Progenitor cell of endocrine pancreas (in vitro differentiated cells): Measurements from ENCODE around the gene PPM1H. TPM values are rescaled to one million over a fixed set of nuclear protein-coding genes. Genes with fewer than 3 reads are reported as not detected.
"Not testable (repeated sequence)": the region's sequence is repeated elsewhere in the genome, so short reads cannot be mapped to it uniquely, and the experiment has no call there.

Experiments used
- DNase-seq: peaks from one replicate; pipeline ENCODE4 v3.0.0; 2021; ENCODE audit warnings: low spot score; ENCODE audit not compliant: unreplicated experiment
- H3K27ac Mint-ChIP-seq: 2 replicates; pipeline ENCODE4 v1.8.0; 2021; ENCODE audit warnings: mild to moderate bottlenecking, moderate library complexity, mixed read lengths
- H3K27me3 Mint-ChIP-seq: 2 replicates; pipeline ENCODE4 v1.8.0; 2021; ENCODE audit warnings: mixed read lengths
- H3K36me3 Mint-ChIP-seq: 2 replicates; pipeline ENCODE4 v1.8.0; 2022; ENCODE audit warnings: mixed read lengths; ENCODE audit not compliant: insufficient read depth
- H3K4me1 Mint-ChIP-seq: 2 replicates; pipeline ENCODE4 v1.8.0; 2021; ENCODE audit warnings: low read depth, mixed read lengths
- H3K4me3 Mint-ChIP-seq: 2 replicates; pipeline ENCODE4 v1.8.0; 2021; ENCODE audit warnings: low read depth, mild to moderate bottlenecking, moderate library complexity, mixed read lengths
- H3K9me3 Mint-ChIP-seq: 2 replicates; pipeline ENCODE4 v1.8.0; 2021; ENCODE audit warnings: low read depth, mixed read lengths
- total RNA-seq: library from RNA; stranded (reverse); gene quantifications from 2 replicates; pipeline ENCODE4 v1.2.1, GENCODE V29; 2021
- TF ChIP-seq, protein P1 (sequence below): fragments of 200-600 bp; sonication (generic); IDR thresholded peaks from one replicate; pipeline ENCODE4 v1.5.0; 2021; ENCODE audit warnings: antibody characterized with exemption, mild to moderate bottlenecking; ENCODE audit not compliant: unreplicated experiment

The PPM1H gene
- total RNA-seq, 1 donor from 2014 or later, result 25.4 TPM

- Mint-ChIP-seq H3K27me3 (no peaks in the 10 kb centered on the region), H3K4me3 (no peak overlapping the region), H3K4me1 (peaks cover 6% of the 10 kb centered on the region), H3K9me3 (no peaks in the 10 kb centered on the region), H3K27ac (no peak overlapping the region), H3K36me3 (peaks cover 6% of the 10 kb centered on the region)
- DNase-seq, result no peak
- TF ChIP-seq, protein P1, sequence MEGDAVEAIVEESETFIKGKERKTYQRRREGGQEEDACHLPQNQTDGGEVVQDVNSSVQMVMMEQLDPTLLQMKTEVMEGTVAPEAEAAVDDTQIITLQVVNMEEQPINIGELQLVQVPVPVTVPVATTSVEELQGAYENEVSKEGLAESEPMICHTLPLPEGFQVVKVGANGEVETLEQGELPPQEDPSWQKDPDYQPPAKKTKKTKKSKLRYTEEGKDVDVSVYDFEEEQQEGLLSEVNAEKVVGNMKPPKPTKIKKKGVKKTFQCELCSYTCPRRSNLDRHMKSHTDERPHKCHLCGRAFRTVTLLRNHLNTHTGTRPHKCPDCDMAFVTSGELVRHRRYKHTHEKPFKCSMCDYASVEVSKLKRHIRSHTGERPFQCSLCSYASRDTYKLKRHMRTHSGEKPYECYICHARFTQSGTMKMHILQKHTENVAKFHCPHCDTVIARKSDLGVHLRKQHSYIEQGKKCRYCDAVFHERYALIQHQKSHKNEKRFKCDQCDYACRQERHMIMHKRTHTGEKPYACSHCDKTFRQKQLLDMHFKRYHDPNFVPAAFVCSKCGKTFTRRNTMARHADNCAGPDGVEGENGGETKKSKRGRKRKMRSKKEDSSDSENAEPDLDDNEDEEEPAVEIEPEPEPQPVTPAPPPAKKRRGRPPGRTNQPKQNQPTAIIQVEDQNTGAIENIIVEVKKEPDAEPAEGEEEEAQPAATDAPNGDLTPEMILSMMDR, result no peak
Measured at GRCh38 chr12:62670986-62671720, 263.8 kb downstream of the PPM1H start.

- H3K27ac Mint-ChIP-seq, result no peak overlapping the region
Measured at GRCh38 chr12:62668782-62669181, 266.2 kb downstream of the PPM1H start.

GRCh38 chr12:62664951-62665350 lies 270.0 kb downstream of the PPM1H start:
- not testable (repeated sequence) for H3K9me3 Mint-ChIP-seq, H3K27ac Mint-ChIP-seq, DNase-seq, H3K4me1 Mint-ChIP-seq, H3K27me3 Mint-ChIP-seq, H3K4me3 Mint-ChIP-seq
- H3K36me3 Mint-ChIP-seq, result peaks cover 20% of the 10 kb centered on the region

More at GRCh38 chr12:62668782-62669181, 266.2 kb downstream of the PPM1H start:
- H3K4me1 Mint-ChIP-seq, result peaks cover 13% of the 10 kb centered on the region
- H3K9me3 Mint-ChIP-seq, result no peaks in the 10 kb centered on the region
- H3K4me3 Mint-ChIP-seq, result no peak overlapping the region
- no peaks in the 10 kb centered on the region for H3K27me3 Mint-ChIP-seq
- peaks cover 7% of the 10 kb centered on the region for H3K36me3 Mint-ChIP-seq
- TF ChIP-seq, protein P1, result no peak
- DNase-seq, result no peak

DNA sequence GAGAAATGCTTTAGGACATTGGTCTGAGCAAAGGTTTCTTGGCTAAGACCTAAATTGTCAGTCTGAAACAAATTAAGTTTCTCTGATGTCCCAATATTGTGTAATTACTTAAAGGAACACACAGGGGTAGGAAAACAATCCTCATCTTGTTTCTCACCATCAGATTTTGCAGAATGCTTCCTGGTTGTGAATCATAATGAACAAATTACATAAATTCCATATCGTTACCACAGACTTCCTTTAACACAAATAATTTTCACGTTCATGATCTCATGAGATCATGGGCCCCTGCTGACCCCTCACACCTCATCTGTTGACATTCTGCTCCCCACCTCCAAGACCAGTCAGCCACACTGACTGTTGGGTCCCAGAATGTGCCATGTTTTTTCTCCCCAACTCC lies 274.2 kb downstream of the PPM1H start:
- Mint-ChIP-seq H3K4me1 (peaks cover 7% of the 10 kb centered on the region), H3K36me3 (peaks cover 18% of the 10 kb centered on the region), H3K27me3 (no peaks in the 10 kb centered on the region), H3K4me3 (no peak overlapping the region), H3K27ac (no peak overlapping the region), H3K9me3 (peaks cover 8% of the 10 kb centered on the region)
- TF ChIP-seq, protein P1, result no peak
- DNase-seq, result no peak

DNA sequence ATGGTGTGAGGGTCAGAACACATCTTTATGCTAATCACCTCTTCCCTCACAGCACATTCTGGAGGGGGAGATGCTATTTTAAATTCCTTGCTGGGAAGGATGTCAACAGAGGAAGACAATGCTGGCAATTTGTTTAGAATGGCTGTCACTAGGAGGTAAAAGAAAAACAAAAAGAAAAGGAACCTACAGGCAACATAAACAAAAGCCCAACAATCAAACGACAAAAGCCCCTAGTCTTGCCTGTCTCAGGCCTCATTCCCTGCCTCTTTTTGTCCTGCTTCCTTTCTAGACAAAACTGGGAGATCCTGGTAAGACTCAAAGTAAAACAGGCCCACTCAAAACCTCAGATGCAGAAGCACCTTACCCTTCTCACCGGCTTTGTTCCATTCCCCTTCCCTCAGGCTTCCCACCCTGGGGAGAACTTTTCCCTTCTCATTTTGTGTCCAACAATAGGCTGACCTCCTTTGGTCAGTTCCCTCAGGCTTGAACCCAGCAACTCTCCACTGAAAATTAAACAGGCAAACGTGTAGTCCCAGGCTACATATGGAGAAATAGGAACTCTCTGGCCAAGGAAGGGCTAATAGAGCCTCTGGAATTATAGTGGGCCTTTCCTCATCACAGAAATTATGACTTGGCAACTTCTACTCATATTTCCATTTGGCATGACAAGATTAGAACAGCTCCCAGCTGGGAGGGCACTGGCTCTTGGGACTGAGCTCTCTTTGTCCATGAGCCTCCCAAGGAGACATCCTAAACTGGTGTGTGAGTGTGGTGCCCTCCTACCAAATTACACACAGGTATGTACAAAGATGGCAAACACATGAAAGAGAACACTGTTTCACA lies 275.3 kb downstream of the PPM1H start:
- H3K27ac Mint-ChIP-seq, result no peak overlapping the region
- H3K36me3 Mint-ChIP-seq, result peaks cover 15% of the 10 kb centered on the region
- peaks cover 9% of the 10 kb centered on the region for H3K4me1 Mint-ChIP-seq
- TF ChIP-seq, protein P1, result no peak
- no peak for DNase-seq
- H3K27me3 Mint-ChIP-seq, result no peaks in the 10 kb centered on the region
- H3K4me3 Mint-ChIP-seq, result no peak overlapping the region
- H3K9me3 Mint-ChIP-seq, result peaks cover 8% of the 10 kb centered on the region
